Gastrocnemius medialis (tissue), 4 donors: Measurements from ENCODE around the gene TGFBR2. TPM values are rescaled to one million over a fixed set of nuclear protein-coding genes. Genes with fewer than 3 reads are reported as not detected.

Experiments used
- ATAC-seq, 2 donors: fragments of 150-250 bp; one replicate each; pipeline ENCODE4 v1.9.1; 2016
- DNase-seq, 2 donors: peaks; one replicate each; pipeline ENCODE4 v3.0.0-alpha.2; 2019
- H3K27ac ChIP-seq, 4 donors: fragments of 200-600 bp; sonication (generic); 1 replicate in 1 of 4; 2 replicates in 3 of 4; pipeline ENCODE4 v1.5.1; 2016 to 2018; ENCODE audit warnings: mild to moderate bottlenecking in 2 of 4, moderate library complexity in 1 of 4
- H3K27me3 ChIP-seq, 3 donors: fragments of 200-600 bp; sonication (generic) in 2 of 3; 1 replicate in 1 of 3; 2 replicates in 2 of 3; pipeline versions ENCODE4 v1.5.1 to v1.6.0; 2016 to 2019; ENCODE audit warnings: mild to moderate bottlenecking in 1 of 3, moderate library complexity in 1 of 3
- H3K36me3 ChIP-seq, 2 donors: fragments of 200-600 bp; sonication (generic) in 1 of 2; one replicate each; pipeline ENCODE4 v1.5.1; 2017 to 2018
- H3K4me1 ChIP-seq, 2 donors: fragments of 200-600 bp; sonication (generic) in 1 of 2; one replicate each; pipeline ENCODE4 v1.5.1; 2016 to 2017; ENCODE audit warnings: mild to moderate bottlenecking in 2 of 2
- H3K4me3 ChIP-seq, 4 donors: fragments of 200-600 bp; sonication (generic) in 3 of 4; 1 replicate in 1 of 4; 2 replicates in 3 of 4; pipeline ENCODE4 v1.5.1; 2016 to 2019; ENCODE audit warnings: mild to moderate bottlenecking in 2 of 4
- H3K9me3 ChIP-seq, 3 donors: fragments of 200-600 bp; sonication (generic) in 2 of 3; 1 replicate in 1 of 3; 2 replicates in 2 of 3; pipeline ENCODE4 v1.5.1; 2016 to 2019
- POLR2A ChIP-seq, 2 donors: fragments of 450-650 bp; IDR thresholded peaks; one replicate each; pipeline ENCODE4 v1.6.1; 2017; ENCODE audit warnings: antibody characterized with exemption in 2 of 2, mild to moderate bottlenecking in 2 of 2, moderate library complexity in 2 of 2
- in situ Hi-C, 4 donors: fragments of 200-750 bp; cut with MboI; loops; one replicate each; pipeline versions ENCODE4 v1.15.0 to v1.8.0; 2017; ENCODE audit warnings: low sequenced_read_pairs in 4 of 4
- intact Hi-C: fragments of 100-400 bp; cut with DNase I; formaldehyde crosslinking; loops from one replicate; pipeline ENCODE4 v1.15.1; 2023; ENCODE audit warnings: low total_unique reads
- total RNA-seq, 4 donors: library from RNA; depleted of rRNA; stranded (reverse); fragments of >200 nt; gene quantifications; one replicate each; pipeline versions ENCODE4 v1.1.0 to v1.2.3, GENCODE V29; 2016
- TF ChIP-seq, protein P1 (sequence below), 5 experiments: fragments of 450-650 bp in 3 of 5; fragments of 200-600 bp in 2 of 5; sonication (generic) in 2 of 5; IDR thresholded peaks in 4 of 5; conservative IDR thresholded peaks in 1 of 5; 1 replicate in 4 of 5; 2 replicates in 1 of 5; pipeline ENCODE4 v1.5.1; 2016 to 2019; ENCODE audit warnings: antibody characterized with exemption in 5 of 5, mild to moderate bottlenecking in 3 of 5, moderate library complexity in 3 of 5

The TGFBR2 gene
- total RNA-seq, 4 donors from 2014 or later = 38.3 to 53.8 (median 47.2) TPM

DNA sequence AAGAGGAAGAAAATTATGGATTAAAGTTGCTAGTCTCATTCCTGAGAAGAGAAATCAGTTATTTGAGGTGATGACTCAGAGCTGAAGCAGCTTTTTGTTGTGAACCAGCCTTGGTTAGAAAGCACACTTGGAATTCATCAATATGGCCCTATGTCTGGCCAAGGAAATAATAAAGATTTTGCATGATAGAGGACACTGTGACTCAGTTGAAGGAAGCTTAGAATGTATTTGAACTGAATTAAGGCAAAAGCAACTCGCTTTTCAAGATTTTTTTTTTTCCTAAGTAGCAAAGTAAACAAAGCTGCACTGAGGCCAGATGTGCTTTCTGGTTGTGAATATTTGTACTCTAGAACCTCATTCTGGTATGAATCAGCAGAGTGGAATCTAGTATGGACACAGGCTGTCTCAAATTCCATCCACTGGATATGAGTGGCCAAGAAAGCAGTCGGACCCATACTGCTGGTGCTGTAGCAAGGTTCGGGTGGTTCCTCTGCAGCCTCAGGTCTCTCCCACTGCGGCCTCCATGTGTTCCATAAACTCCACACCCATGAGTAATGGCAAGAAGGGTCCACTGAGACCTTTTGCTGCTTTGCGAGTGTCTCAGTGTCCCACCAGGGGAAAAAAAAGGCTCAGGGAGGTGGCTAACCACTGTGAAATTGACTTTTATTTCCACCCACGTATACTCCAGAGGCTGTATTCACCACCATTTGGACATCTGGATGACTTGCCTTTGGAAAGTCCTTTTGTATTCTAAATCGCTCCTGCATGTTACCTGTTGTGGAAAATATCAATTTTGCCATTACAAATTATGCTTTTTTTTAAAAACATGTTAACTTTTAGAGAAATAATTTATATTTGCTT, 53.1 kb downstream of the TGFBR2 start:
- no peak overlapping the region for H3K4me3 ChIP-seq
- H3K36me3 ChIP-seq = peaks cover 0 to 9% of the 10 kb centered on the region in 2 donors
- H3K27ac ChIP-seq = peak overlapping the region; percentile 3 to 64 (median 39)
- in situ Hi-C loops = no loop called here
- peak; percentile 48 to 72 for ATAC-seq
- TF ChIP-seq, protein P1, sequence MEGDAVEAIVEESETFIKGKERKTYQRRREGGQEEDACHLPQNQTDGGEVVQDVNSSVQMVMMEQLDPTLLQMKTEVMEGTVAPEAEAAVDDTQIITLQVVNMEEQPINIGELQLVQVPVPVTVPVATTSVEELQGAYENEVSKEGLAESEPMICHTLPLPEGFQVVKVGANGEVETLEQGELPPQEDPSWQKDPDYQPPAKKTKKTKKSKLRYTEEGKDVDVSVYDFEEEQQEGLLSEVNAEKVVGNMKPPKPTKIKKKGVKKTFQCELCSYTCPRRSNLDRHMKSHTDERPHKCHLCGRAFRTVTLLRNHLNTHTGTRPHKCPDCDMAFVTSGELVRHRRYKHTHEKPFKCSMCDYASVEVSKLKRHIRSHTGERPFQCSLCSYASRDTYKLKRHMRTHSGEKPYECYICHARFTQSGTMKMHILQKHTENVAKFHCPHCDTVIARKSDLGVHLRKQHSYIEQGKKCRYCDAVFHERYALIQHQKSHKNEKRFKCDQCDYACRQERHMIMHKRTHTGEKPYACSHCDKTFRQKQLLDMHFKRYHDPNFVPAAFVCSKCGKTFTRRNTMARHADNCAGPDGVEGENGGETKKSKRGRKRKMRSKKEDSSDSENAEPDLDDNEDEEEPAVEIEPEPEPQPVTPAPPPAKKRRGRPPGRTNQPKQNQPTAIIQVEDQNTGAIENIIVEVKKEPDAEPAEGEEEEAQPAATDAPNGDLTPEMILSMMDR (IDR thresholded peaks at IDR 0.05 in 4 of 5, conservative IDR thresholded peaks at IDR 0.05 in 1 of 5) = no peak
- no peak for TF ChIP-seq POLR2A (IDR thresholded peaks at IDR 0.05)
- H3K4me1 ChIP-seq = peaks cover 27 to 48% of the 10 kb centered on the region in 2 donors
- no peaks in the 10 kb centered on the region for H3K27me3 ChIP-seq
- peak in 1 of 2 donors; percentile 21 for DNase-seq
- no peaks in the 10 kb centered on the region for H3K9me3 ChIP-seq
- intact Hi-C loops = no loop called here

DNA sequence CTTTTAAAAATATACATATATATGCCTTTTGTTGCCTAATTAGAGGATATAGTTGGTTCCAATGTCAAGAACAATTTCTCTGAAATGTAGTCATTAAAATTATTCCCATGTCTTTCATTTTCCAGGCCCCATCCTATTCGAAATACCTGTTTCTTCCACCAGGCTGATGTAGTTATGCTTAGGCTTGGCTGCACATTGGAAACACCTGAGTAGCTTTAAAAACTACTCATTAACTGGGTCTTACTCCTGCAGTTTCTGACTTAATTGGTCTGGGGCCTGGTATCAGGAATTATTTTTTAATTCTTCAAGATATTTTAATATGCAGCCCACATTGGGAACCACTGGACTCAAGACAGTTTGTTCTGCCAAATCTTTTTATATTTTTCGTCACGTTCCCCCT, 53.7 kb downstream of the TGFBR2 start:
- intact Hi-C loops = no loop called here
- peaks cover 0 to 5% of the 10 kb centered on the region in 2 donors for H3K36me3 ChIP-seq

DNA sequence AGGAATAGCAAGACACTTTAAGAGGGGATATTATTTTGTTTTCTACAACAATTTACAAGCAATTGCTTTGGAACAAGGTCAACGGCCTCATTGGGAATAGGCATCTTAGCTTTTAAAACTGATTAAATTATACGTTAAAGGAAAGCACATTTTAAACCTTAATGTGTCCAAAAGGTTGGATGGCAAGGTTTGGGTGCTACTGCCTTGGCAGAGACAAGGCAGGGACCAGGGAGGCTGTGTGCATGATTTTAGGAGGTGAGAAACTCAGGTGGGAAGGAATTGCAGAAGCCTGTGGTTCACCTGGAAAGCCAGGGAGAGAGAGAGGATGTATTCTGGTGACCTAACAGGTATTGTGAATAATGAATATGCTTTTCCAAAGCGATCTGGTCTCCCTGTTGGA, 54.3 kb downstream of the TGFBR2 start:
- TF ChIP-seq POLR2A (IDR thresholded peaks at IDR 0.05) = no peak
- TF ChIP-seq, protein P1 (IDR thresholded peaks at IDR 0.05 in 4 of 5, conservative IDR thresholded peaks at IDR 0.05 in 1 of 5) = no peak
- peaks cover 0 to 5% of the 10 kb centered on the region in 2 donors for H3K36me3 ChIP-seq
- peaks cover 30 to 54% of the 10 kb centered on the region in 2 donors for H3K4me1 ChIP-seq
- H3K27ac ChIP-seq = peak overlapping the region in 2 of 4 donors; percentile 4 to 56
- H3K4me3 ChIP-seq = no peak overlapping the region
- H3K27me3 ChIP-seq = no peaks in the 10 kb centered on the region
- in situ Hi-C loops = no loop called here
- H3K9me3 ChIP-seq = no peaks in the 10 kb centered on the region
- intact Hi-C loops = no loop called here
- DNase-seq (no peak), ATAC-seq (no peak)

More for the DNA sequence above, 53.7 kb downstream of the TGFBR2 start:
- no peak for TF ChIP-seq POLR2A (IDR thresholded peaks at IDR 0.05)
- TF ChIP-seq, protein P1 (IDR thresholded peaks at IDR 0.05 in 4 of 5, conservative IDR thresholded peaks at IDR 0.05 in 1 of 5) = no peak
- no peaks in the 10 kb centered on the region for H3K9me3 ChIP-seq
- H3K4me1 ChIP-seq = peaks cover 27 to 53% of the 10 kb centered on the region in 2 donors
- in situ Hi-C loops = no loop called here
- no peak for ATAC-seq
- no peak overlapping the region for H3K4me3 ChIP-seq
- H3K27me3 ChIP-seq = no peaks in the 10 kb centered on the region
- no peak for DNase-seq
- peak overlapping the region in 2 of 4 donors; percentile 56 to 64 for H3K27ac ChIP-seq

DNA sequence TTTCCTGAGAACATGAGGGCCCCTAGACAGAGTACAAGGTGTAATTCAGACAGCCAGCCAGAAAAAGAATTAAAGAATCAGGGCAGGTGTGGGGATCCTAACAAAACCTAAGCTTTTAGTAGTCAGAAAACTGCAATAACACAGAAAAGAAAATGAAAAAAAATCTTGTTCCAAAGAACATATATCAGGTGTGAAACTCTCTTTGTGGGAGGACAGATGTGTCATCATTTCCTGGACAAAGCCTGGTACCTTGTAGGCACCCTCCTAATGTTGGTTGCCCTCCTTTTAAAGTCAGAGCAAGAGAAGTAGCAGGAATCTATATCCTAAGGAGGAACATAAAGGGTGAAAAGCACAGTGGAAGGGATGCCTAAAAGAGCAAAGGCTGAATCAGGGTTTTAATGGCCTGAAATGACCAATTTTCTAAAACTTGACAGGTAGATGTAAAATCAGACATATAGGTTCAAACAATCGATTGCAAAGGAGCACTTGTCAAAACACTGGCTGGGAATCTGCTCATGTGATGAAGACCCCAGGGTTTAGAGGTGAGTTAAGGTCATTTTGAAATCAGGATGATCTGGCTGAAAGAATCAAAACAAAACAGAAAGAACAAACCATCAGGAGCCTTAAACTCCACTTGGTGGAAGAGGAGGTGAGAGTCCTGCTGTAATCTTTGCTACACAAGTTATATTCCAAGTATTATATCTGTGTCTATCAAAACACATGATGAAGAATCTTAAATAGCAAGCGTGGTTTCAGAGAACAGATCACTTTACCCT, 54.9 kb downstream of the TGFBR2 start:
- no peak for DNase-seq
- intact Hi-C loops = no loop called here
- peak overlapping the region in 1 of 4 donors; percentile 4 for H3K27ac ChIP-seq
- H3K27me3 ChIP-seq = no peaks in the 10 kb centered on the region
- H3K9me3 ChIP-seq = no peaks in the 10 kb centered on the region
- no peak for TF ChIP-seq POLR2A (IDR thresholded peaks at IDR 0.05)
- TF ChIP-seq, protein P1 (IDR thresholded peaks at IDR 0.05 in 4 of 5, conservative IDR thresholded peaks at IDR 0.05 in 1 of 5) = no peak
- no peak for ATAC-seq
- in situ Hi-C loops = no loop called here
- peaks cover 0 to 5% of the 10 kb centered on the region in 2 donors for H3K36me3 ChIP-seq
- H3K4me3 ChIP-seq = no peak overlapping the region
- peaks cover 32 to 57% of the 10 kb centered on the region in 2 donors for H3K4me1 ChIP-seq
